Cortex of kidney (tissue), 1 donor: ENCODE measurements around the gene VSTM4.

Experiments
- DNase-seq: peaks from one replicate; lab custom pipeline; 2025; lab: John Stamatoyannopoulos, UW

Gene VSTM4

GRCh38 chr10:49116509-49117375 is 1.4 kb upstream of the VSTM4 start:
- no peak for DNase-seq

- no peak for DNase-seq
Observed at GRCh38 chr10:49115796-49116508, 630 bp upstream of the VSTM4 start.

DNA sequence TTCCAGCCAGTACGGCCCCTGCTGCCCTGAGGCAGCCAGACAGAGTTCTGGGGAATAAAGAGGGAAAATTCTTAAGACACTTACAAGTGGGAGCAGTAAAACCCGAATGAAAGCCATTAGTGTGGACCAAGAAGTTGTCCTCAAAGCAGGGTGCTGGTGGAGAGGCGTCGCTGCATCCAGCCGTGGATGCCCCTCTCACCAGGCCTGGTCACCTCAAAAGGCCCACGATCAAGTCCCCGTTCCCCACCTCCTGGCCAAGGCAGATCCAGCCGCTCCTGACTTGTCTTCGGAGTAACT is 656 bp downstream of the VSTM4 start:
- DNase-seq, result no peak

DNA sequence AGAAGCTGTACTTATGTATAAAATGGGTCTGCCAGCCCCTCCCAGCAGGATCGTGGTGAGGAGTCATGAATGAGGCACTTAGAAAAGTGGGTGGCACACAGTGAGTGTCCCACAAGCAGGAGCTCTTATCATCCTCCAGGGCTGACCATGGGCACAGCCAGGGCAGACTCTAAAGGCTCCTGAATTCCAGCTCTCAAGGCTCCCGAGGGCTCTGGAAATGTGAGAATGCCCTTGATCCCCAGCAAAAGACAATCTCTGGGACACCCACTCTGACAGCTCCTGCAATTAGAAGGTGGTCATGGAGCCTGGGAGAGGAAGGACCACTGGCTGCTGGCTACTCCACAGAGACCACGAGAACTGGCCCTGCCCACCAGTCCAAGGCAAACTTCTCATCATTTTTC is 1.6 kb downstream of the VSTM4 start:
- no peak for DNase-seq

DNA sequence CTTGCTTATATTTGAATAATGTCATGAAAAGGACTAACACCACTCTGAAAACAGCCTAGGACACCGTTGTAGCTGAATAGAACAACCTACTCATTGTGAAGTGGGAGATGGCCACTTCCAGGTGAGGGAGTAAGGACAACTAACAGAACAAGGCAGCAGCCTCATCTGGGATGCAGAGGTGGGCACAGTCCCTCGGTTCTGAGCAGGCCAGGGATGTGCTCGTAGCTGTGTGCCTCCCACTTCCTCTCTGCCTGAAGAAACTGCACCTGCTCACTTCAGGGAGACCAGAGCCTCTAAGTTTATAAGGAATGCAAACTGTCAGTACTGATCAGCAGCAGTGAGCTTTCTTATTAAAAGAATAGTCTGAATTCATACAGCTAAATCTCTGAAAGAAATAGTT is 2.5 kb downstream of the VSTM4 start:
- DNase-seq, result no peak

- no peak for DNase-seq
Observed at GRCh38 chr10:49112098-49112497, 3.2 kb downstream of the VSTM4 start.

DNA sequence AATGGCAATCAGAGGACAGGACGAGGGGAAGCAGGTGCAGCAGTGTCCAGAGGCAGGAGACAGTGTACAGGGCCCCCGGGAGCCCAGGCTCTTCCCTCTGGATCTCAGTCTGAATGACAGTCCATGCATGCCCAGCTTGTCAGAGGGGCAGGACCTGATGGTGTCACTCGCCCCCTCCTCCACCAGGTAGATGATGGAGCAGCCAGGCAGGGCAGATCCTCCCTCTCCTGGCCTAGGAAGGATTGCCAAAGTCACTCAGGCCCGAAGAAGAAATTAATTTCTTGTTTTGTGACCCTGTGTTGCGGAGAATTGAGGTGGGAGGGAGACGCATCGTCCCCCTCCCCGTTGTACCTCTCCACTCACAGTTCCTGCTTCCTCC is 4.0 kb downstream of the VSTM4 start:
- DNase-seq, result no peak

GRCh38 chr10:49110684-49111319 is 4.5 kb downstream of the VSTM4 start:
- no peak for DNase-seq

GRCh38 chr10:49109669-49110340 is 5.5 kb downstream of the VSTM4 start:
- no peak for DNase-seq

DNA sequence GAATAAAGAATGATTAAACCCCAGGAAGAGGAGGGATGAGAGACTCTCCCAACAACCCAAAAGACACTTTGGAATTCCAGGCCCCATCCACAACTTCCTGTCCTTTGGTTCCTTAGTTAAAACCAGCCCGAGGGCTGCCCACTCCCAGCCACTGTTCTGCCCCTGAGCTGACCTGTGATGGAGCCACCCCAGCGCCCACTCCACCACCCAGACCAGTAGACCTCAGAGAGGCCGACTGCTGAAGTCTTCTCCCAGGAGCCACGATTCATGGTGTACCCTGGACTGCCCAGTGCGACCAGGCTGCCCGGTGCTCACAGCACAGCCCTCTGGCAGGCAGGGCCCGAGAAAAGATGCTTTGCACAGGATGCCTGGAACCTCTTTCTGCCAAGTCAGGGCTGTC is 6.7 kb downstream of the VSTM4 start:
- DNase-seq, result no peak

GRCh38 chr10:49107887-49108267 is 7.4 kb downstream of the VSTM4 start:
- no peak for DNase-seq

DNA sequence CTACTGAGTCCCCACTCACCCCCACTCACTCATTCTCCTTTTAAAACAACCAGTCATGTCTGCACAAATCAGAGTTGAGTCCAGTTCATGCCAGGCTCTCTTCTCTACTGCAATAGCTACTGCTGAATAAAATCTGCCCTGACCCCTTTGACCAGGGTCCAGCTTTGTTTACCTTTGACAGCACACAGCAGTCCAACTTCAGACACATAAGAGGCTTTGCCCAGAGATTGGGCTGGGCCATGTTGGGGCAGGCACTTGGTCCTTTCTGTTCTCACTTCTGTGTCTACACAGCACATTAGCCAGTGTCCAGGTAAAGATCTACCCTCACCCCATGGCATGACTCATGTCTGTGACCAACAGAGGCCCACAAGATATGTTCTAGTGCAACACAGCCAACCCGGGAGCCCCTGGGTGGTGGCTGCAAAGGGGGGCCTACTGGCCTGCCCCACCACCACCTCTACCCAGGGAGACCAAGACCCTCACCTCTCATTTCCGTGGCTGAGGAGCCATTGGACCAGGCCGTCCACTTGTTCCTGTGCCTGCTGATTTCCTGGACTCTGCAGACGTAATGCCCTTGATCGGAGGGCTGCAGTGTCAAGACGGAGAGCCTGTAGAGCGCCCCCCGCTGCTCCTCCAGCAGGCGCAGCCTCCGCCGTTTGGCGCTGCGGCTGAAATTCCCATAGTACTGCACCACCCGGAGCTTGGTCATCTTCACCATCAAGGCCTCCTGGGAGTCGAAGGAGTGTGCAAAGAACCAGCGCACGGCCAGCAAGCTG is 8.0 kb downstream of the VSTM4 start:
- no peak for DNase-seq

DNA sequence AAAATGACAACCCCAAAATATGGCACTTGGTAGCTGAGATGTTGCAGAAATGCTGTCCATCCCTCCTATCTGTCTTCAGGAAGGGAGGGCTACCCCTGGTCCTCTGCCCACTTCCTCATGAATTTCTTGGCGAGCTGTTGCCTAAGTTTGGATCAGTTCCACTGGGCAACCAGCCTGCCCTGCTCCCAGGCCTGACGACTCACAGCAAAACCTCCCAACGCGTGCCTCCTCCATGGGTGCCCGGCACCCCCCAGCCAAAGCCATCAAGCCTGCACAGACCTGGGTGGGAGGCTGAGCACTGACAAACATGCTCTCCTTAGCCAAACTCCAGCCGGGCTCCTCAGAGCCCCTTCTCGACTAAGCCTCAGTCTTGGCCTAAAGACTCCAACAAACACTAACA is 8.9 kb downstream of the VSTM4 start:
- no peak for DNase-seq

- no peak for DNase-seq
Observed at GRCh38 chr10:49105076-49105475, 10.2 kb downstream of the VSTM4 start.

GRCh38 chr10:49104323-49104722 is 11.0 kb downstream of the VSTM4 start:
- no peak for DNase-seq

DNA sequence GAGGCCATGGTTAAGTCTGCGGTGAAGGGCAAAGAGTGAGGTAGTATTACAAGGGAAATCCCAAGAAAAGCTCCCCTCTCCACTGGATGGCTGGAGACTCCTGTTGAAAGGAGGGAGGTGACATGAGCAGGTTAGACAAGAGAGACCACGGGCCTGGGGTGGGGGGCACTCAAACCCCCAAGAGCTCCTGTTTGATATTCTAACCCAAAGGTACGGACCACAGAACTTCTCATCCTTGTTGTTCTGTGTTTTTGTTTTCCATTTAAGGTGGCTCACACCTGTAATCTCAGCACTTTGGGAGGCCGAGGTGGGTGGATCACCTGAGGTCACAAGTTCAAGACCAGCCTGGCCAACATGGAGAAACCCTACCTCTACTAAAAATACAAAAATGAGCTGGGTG is 11.6 kb downstream of the VSTM4 start:
- no peak for DNase-seq

DNA sequence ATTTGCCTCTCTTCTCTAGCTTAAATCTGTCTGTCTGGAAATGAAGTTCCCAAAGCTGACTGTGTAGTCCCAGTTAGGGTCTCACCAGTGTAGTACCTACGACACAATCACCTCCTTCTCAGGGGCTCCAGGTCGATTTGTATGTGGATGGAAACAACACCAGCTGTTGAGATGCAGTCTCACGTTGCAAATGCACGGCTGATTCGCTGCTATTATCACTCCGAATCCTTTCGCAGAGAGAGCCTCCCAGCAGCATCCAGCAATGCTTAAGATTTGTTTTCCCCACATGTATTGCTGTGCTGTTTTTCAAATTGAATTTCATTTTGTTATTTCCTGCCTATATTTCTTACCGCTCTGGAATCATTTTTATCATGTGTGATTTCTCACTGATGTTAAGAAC is 16.3 kb downstream of the VSTM4 start:
- DNase-seq, result no peak

- DNase-seq, result no peak
Observed at GRCh38 chr10:49096890-49097445, 18.4 kb downstream of the VSTM4 start.

DNA sequence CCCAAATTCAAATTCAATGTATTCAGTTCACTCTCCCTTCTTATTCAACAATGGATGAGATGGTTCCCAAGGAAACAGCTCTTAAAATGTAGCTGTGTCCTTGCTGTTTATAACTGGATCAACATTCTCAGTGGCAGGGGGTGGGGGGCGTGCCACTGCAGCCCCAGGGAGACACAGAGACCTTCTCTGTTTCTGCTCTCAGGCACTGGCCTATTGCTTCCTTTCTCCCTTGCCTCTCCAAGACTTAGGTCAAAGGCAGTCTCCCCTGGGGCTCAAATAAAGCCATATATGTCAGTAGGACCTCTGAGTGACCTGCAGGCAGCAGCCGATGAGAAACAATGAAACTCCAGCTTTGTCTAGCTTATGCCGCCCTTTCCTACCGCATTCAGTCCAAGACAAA is 20.7 kb downstream of the VSTM4 start:
- no peak for DNase-seq

DNA sequence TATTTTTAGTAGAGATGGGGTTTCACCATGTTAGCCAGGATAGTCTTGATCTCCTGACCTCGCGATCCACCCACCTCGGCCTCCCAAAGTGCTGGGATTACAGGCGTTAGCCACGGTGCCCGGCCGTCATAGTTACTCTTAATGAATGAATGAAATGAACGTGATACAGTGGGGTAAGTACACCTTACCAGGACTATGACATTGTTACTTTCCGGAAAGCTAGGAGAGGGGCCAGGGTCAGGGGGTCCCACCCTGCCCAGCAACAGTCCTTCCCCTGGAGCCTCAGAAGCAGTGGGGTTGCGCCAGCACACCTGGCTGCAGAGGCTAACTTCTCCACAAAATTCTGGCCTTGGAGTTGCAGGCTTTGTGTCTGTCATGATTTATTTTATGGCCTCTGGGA is 21.4 kb downstream of the VSTM4 start:
- no peak for DNase-seq

DNA sequence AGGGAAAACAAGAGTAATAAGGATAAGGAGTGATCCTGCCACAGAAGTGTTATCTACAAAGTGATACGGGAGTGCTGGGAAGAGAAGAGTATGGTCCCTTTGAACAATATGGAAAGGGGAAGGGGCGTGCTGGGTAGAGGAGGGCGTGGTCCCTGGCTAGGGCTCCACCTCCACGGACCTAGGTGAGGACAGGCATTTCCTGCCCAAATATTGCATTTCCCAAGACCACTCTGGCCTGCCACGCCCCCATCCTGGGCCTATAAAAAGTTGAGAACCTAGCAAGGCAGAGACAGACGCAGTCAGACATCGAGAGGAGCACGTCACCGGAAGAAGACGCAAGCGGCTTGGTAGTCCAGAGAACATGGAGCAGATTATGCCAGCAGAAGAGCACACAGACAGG is 22.8 kb downstream of the VSTM4 start:
- no peak for DNase-seq
